Cardiac muscle cell (in vitro differentiated cells and primary cell): ENCODE measurements around the gene NTRK2. TPM values are rescaled to one million over a fixed set of nuclear protein-coding genes. Genes with fewer than 3 reads are reported as not detected.

Source experiments
- DNase-seq, 2 donors: peaks; one replicate each; pipeline versions ENCODE4 v3.0.0 to v3.0.0-alpha.2; 2010 to 2017; ENCODE audit warnings: low read depth in 1 of 2, low spot score in 1 of 2
- H3K27ac ChIP-seq: fragments of 200-600 bp; sonication (generic); 2 replicates; pipeline ENCODE4 v1.5.1; 2016
- H3K27me3 ChIP-seq: fragments of 200-600 bp; sonication (generic); 2 replicates; pipeline ENCODE4 v1.6.0; 2016; ENCODE audit warnings: control low read depth
- H3K36me3 ChIP-seq: fragments of 200-600 bp; sonication (generic); 2 replicates; pipeline ENCODE4 v1.5.1; 2016; ENCODE audit warnings: control low read depth
- H3K4me1 ChIP-seq: fragments of 200-600 bp; sonication (generic); 2 replicates; pipeline ENCODE4 v1.8.1; 2017; ENCODE audit warnings: low read depth, mild to moderate bottlenecking, mixed run types
- H3K4me3 ChIP-seq: fragments of 200-600 bp; sonication (generic); 2 replicates; pipeline ENCODE4 v1.5.1; 2016; ENCODE audit warnings: mild to moderate bottlenecking
- H3K9me3 ChIP-seq: fragments of 200-600 bp; sonication (generic); 2 replicates; pipeline ENCODE4 v1.5.1; 2017; ENCODE audit warnings: low read depth, mild to moderate bottlenecking, control low read depth
- CTCF ChIP-seq: IDR thresholded peaks from 2 replicates; pipeline ENCODE4 v1.5.1; 2012; ENCODE audit warnings: low read depth, mild to moderate bottlenecking, low read length
- polyA plus RNA-seq: library from polyadenylated mRNA; unstranded; fragments of >200 nt; fragmentation: Nextera tagmentation; extraction: Ambion mirVana; gene quantifications from 2 replicates; pipeline ENCODE4 v1.2.1, GENCODE V29; 2016
- total RNA-seq: library from RNA; depleted of rRNA; stranded (reverse); fragments of >200 nt; gene quantifications from 2 replicates; pipeline ENCODE4 v1.2.3, GENCODE V29; 2016

Gene NTRK2
- total and polyA plus RNA-seq, 2 experiments from 2014 or later: 1.3 TPM

DNA sequence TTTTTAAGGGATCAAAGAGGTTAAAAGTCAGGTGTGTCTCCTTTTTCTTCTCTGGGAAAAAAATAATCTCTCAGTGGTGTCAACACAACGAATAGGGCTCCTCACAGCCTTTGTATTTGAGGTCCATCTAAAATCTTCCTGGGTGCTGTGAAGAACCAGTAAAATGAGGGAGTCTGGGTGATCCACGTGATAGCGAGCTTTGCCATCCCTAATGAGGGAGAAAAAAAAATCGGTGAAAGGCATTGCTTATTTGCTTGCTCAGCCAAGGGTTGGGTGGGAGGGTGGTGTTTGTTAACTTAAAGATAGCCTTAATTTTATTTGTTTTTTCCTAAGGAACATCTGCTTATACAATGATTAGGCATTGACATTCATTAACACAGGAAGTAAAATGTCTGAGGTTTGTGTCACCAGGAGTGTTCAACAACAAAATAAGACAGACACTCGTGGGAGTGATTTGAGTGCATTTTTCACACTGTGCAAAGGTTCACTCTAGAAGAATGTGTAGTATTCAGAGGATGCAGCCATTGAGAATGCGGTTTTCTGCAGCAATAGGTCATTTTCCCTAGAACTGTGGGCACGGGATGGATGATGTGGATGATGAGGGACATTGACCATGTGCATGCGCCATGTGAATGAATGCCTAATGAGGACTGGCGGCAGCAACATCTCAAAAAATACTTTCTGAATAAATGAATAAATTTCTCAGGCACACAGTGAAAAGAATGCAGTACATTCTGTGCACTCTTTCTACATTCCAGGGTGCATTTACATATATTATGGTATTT, 369.5 kb downstream of the NTRK2 start:
- Histone ChIP-seq H3K9me3 (no peaks in the 10 kb centered on the region), H3K27me3 (no peaks in the 10 kb centered on the region), H3K36me3 (no peaks in the 10 kb centered on the region), H3K4me1 (peaks cover 11% of the 10 kb centered on the region), H3K4me3 (no peak overlapping the region), H3K27ac (no peak overlapping the region)
- DNase-seq: no peak
- TF ChIP-seq CTCF: no peak

GRCh38 chr9:85040146-85040545, 370.6 kb downstream of the NTRK2 start:
- Histone ChIP-seq H3K9me3 (no peaks in the 10 kb centered on the region), H3K4me1 (peaks cover 19% of the 10 kb centered on the region), H3K27ac (no peak overlapping the region), H3K27me3 (no peaks in the 10 kb centered on the region), H3K4me3 (no peak overlapping the region), H3K36me3 (no peaks in the 10 kb centered on the region)
- DNase-seq: no peak
- no peak for TF ChIP-seq CTCF

DNA sequence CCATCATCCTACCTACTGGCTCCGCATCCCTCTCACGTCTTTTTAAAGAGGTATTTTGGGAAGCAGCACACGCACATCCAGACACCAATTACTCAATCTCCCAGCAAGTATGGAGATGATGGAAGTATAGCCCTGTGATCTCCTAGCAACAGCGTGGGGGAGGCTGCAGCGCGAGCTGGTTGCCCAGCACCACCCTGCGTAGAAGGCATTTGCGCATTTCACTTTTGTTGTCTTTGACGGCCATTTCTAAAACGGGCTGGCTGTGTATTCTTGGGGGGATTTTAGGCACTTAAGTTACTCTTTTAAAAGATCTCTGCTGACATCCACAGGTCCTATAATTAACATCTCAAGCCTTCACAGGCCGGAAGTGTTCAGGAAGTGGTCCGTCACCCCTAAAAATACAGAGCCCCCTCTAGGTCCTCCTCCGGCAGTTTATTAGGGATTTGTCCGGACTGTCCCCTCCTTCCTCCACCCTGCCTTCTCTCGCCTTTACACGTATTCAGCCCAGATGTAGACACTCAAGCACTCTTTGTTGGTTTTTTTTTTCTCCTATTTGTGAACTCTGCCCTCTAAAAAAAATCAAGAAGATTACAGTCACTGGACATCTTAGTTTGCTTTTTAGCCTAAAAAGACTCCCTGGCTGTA, 371.4 kb downstream of the NTRK2 start:
- H3K4me3 ChIP-seq: no peak overlapping the region
- TF ChIP-seq CTCF: no peak
- DNase-seq: peak in 1 of 2 donors; percentile 46

GRCh38 chr9:85041466-85042137, 372.1 kb downstream of the NTRK2 start:
- no peak for DNase-seq
- Histone ChIP-seq H3K27me3 (no peaks in the 10 kb centered on the region), H3K4me3 (no peak overlapping the region), H3K27ac (no peak overlapping the region), H3K9me3 (no peaks in the 10 kb centered on the region), H3K36me3 (no peaks in the 10 kb centered on the region), H3K4me1 (peaks cover 20% of the 10 kb centered on the region)
- TF ChIP-seq CTCF: no peak

More for the DNA sequence above, 371.4 kb downstream of the NTRK2 start:
- no peaks in the 10 kb centered on the region for H3K9me3 ChIP-seq
- no peaks in the 10 kb centered on the region for H3K36me3 ChIP-seq
- H3K27ac ChIP-seq: no peak overlapping the region
- H3K27me3 ChIP-seq: no peaks in the 10 kb centered on the region
- peaks cover 20% of the 10 kb centered on the region for H3K4me1 ChIP-seq

- Histone ChIP-seq H3K4me3 (no peak overlapping the region), H3K9me3 (no peaks in the 10 kb centered on the region), H3K36me3 (no peaks in the 10 kb centered on the region), H3K27ac (no peak overlapping the region), H3K27me3 (no peaks in the 10 kb centered on the region), H3K4me1 (peaks cover 20% of the 10 kb centered on the region)
- no peak for TF ChIP-seq CTCF
- peak in 1 of 2 donors; percentile 23 for DNase-seq
Measured at GRCh38 chr9:85042981-85043647, 373.6 kb downstream of the NTRK2 start.
